ENCODE data around the gene APOB. TPM values are rescaled to one million over a fixed set of nuclear protein-coding genes. Genes with fewer than 3 reads are reported as not detected.
A peak's percentile ranks its signal among the peaks of the same experiment; 100 is the strongest.

The APOB gene
- under 1 TPM in 3 of 4 donors, not detected in 1; 0.04 to 0.62 (median 0.19) TPM for total RNA-seq

- H3K4me3 ChIP-seq, result peak within 1 kb of the TSS in 1 of 4 donors; percentile 35
- H3K9me3 ChIP-seq, result no peaks in the 10 kb centered on the region
- H3K4me1 ChIP-seq, result peaks cover 9 to 26% (median 11%) of the 10 kb centered on the region in 3 donors
- DNase-seq, result no peak
- no peaks in the 10 kb centered on the region for H3K36me3 ChIP-seq
- intact Hi-C loops (cut with DNase I), result loop anchor here (10.0 kb wide), 1 partner anchor 271 kb away; no protein-coding TSS in a partner anchor
- TF ChIP-seq POLR2A (IDR thresholded peaks at IDR 0.05), result no peak
- TF ChIP-seq, protein P1, sequence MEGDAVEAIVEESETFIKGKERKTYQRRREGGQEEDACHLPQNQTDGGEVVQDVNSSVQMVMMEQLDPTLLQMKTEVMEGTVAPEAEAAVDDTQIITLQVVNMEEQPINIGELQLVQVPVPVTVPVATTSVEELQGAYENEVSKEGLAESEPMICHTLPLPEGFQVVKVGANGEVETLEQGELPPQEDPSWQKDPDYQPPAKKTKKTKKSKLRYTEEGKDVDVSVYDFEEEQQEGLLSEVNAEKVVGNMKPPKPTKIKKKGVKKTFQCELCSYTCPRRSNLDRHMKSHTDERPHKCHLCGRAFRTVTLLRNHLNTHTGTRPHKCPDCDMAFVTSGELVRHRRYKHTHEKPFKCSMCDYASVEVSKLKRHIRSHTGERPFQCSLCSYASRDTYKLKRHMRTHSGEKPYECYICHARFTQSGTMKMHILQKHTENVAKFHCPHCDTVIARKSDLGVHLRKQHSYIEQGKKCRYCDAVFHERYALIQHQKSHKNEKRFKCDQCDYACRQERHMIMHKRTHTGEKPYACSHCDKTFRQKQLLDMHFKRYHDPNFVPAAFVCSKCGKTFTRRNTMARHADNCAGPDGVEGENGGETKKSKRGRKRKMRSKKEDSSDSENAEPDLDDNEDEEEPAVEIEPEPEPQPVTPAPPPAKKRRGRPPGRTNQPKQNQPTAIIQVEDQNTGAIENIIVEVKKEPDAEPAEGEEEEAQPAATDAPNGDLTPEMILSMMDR (IDR thresholded peaks at IDR 0.05), result no peak
- peaks cover 0 to 32% (median 0%) of the 10 kb centered on the region in 4 donors for H3K27me3 ChIP-seq
- WGBS, 2 donors, result 60% methylated on average over 2 of the region's 51 CpGs; no CpG with 5 or more reads in 1 of the 2 donors
- no peak within 1 kb of the TSS for H3K27ac ChIP-seq
Measured at GRCh38 chr2:21043744-21044532, at the start of gene APOB. APOB (minus strand) TSS chr2:21044073; CDS start chr2:21043945, 128 bp downstream.

DNA sequence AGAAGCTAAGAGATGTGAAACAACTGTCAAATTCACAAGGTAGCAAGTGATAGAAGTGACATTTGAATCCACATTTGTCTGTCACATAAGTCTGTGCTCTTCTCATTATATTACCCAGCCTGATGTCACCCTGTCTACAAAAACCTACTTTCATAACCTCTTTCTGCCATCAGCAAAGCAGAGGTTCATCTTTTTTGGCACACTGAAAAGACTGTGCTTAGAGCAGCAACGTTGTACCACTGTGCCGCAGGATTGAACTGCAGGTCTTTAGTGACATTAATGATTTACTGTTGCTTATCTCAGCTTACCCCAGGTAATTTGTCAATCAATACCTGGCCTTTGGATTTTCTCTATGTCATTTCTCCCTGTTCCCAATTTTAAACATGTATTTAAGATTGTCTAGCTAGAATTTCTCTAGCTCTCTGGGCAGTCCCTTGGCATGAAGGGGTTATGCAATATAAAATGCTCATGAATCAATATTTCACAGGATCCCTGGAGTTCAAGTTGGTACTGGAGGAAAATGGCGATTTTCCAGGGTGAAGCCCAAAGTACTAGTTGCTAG lies 48.5 kb upstream of the APOB start:
- H3K36me3 ChIP-seq, result no peaks in the 10 kb centered on the region
- intact Hi-C loops (cut with DNase I), result no loop called here
- no peak overlapping the region for H3K4me3 ChIP-seq
- H3K27me3 ChIP-seq, result no peaks in the 10 kb centered on the region
- no peaks in the 10 kb centered on the region for H3K4me1 ChIP-seq
- WGBS, 2 donors, result 54 to 59% methylated on average over 3 of the region's 3 CpGs
- TF ChIP-seq POLR2A (IDR thresholded peaks at IDR 0.05), result no peak
- TF ChIP-seq, protein P1 (IDR thresholded peaks at IDR 0.05), result no peak
- no peak overlapping the region for H3K27ac ChIP-seq
- no peaks in the 10 kb centered on the region for H3K9me3 ChIP-seq
- no peak for DNase-seq

DNA sequence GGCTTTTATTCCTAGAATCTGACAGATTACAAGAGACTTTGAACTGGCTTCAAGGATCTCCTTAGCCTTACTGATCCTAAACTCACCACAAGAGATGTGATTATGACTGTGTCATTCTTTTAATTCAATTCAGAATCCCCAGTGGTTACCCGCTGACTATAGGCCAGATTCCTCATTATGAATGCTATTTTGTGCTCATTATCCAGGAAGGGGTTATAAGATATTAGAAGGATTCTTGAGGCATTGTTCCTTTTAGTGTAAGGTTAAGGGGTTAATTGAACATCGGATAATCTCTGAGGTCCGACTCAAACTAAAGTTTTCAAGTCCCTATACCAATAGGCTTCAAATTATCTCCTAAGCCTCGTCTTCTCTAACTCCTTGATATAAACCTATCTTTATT lies 40.5 kb upstream of the APOB start:
- Histone ChIP-seq H3K9me3 (no peaks in the 10 kb centered on the region), H3K4me3 (no peak overlapping the region), H3K27ac (no peak overlapping the region), H3K36me3 (no peaks in the 10 kb centered on the region), H3K27me3 (no peaks in the 10 kb centered on the region), H3K4me1 (no peaks in the 10 kb centered on the region)
- WGBS, 2 donors, result 68 to 71% methylated on average over 4 of the region's 4 CpGs
- DNase-seq, result no peak
- intact Hi-C loops (cut with DNase I), result no loop called here
- TF ChIP-seq, protein P1 (IDR thresholded peaks at IDR 0.05), result no peak
- TF ChIP-seq POLR2A (IDR thresholded peaks at IDR 0.05), result no peak

- no peaks in the 10 kb centered on the region for H3K27me3 ChIP-seq
- 94% methylated on average over 1 of the region's 1 CpG for WGBS, 2 donors
- TF ChIP-seq POLR2A (IDR thresholded peaks at IDR 0.05), result no peak
- TF ChIP-seq, protein P1 (IDR thresholded peaks at IDR 0.05), result no peak
Measured at GRCh38 chr2:21083482-21083881, 39.6 kb upstream of the APOB start.

GRCh38 chr2:21078296-21078695 lies 34.4 kb upstream of the APOB start:
- H3K27ac ChIP-seq, result no peak overlapping the region
- H3K4me1 ChIP-seq, result no peaks in the 10 kb centered on the region
- no peaks in the 10 kb centered on the region for H3K27me3 ChIP-seq
- 17 to 65% methylated on average over 1 of the region's 1 CpG for WGBS, 2 donors
- H3K9me3 ChIP-seq, result no peaks in the 10 kb centered on the region
- no peak for TF ChIP-seq POLR2A (IDR thresholded peaks at IDR 0.05)
- TF ChIP-seq, protein P1 (IDR thresholded peaks at IDR 0.05), result no peak
- no peaks in the 10 kb centered on the region for H3K36me3 ChIP-seq
- H3K4me3 ChIP-seq, result no peak overlapping the region
- DNase-seq, result no peak
- intact Hi-C loops (cut with DNase I), result no loop called here

More at GRCh38 chr2:21083482-21083881, 39.6 kb upstream of the APOB start:
- H3K27ac ChIP-seq, result no peak overlapping the region
- no peaks in the 10 kb centered on the region for H3K4me1 ChIP-seq
- no peaks in the 10 kb centered on the region for H3K36me3 ChIP-seq
- DNase-seq, result no peak
- H3K4me3 ChIP-seq, result no peak overlapping the region
- H3K9me3 ChIP-seq, result no peaks in the 10 kb centered on the region
- intact Hi-C loops (cut with DNase I), result no loop called here

Measured in esophagus squamous epithelium (tissue), 5 donors.